Mesothelial cell of epicardium (in vitro differentiated cells): ENCODE results near the gene RLN3. TPM values are rescaled to one million over a fixed set of nuclear protein-coding genes. Genes with fewer than 3 reads are reported as not detected.
A peak's percentile ranks its signal among the peaks of the same experiment; 100 is the strongest.

Experiments
- DNase-seq, 2 experiments: peaks; one replicate each; pipeline ENCODE4 v3.0.0; 2021; ENCODE audit warnings: low spot score in 2 of 2; ENCODE audit not compliant: unreplicated experiment in 2 of 2
- H3K27ac Mint-ChIP-seq: 2 replicates; pipeline ENCODE4 v1.8.0; 2021; ENCODE audit warnings: mixed read lengths
- H3K27me3 Mint-ChIP-seq: 2 replicates; pipeline ENCODE4 v1.8.0; 2021; ENCODE audit warnings: low read depth, mixed read lengths
- H3K36me3 Mint-ChIP-seq: 2 replicates; pipeline ENCODE4 v1.8.0; 2021; ENCODE audit warnings: mixed read lengths
- H3K4me1 Mint-ChIP-seq: 2 replicates; pipeline ENCODE4 v1.8.0; 2021; ENCODE audit warnings: mixed read lengths
- H3K4me3 Mint-ChIP-seq: 2 replicates; pipeline ENCODE4 v1.8.0; 2021; ENCODE audit warnings: mild to moderate bottlenecking, moderate library complexity, mixed read lengths
- H3K9me3 Mint-ChIP-seq: 2 replicates; pipeline ENCODE4 v1.8.0; 2021; ENCODE audit warnings: mixed read lengths
- total RNA-seq: library from RNA; stranded (reverse); gene quantifications from 3 replicates; pipeline ENCODE4 v1.2.1, GENCODE V29; 2021
- TF ChIP-seq, protein P1 (sequence below): fragments of 200-600 bp; sonication (generic); IDR thresholded peaks from one replicate; pipeline ENCODE4 v1.5.0; 2021; ENCODE audit warnings: antibody characterized with exemption; ENCODE audit not compliant: unreplicated experiment

The RLN3 gene, protein sequence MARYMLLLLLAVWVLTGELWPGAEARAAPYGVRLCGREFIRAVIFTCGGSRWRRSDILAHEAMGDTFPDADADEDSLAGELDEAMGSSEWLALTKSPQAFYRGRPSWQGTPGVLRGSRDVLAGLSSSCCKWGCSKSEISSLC
- total RNA-seq, result not detected in 3 replicates

- TF ChIP-seq, protein P1, sequence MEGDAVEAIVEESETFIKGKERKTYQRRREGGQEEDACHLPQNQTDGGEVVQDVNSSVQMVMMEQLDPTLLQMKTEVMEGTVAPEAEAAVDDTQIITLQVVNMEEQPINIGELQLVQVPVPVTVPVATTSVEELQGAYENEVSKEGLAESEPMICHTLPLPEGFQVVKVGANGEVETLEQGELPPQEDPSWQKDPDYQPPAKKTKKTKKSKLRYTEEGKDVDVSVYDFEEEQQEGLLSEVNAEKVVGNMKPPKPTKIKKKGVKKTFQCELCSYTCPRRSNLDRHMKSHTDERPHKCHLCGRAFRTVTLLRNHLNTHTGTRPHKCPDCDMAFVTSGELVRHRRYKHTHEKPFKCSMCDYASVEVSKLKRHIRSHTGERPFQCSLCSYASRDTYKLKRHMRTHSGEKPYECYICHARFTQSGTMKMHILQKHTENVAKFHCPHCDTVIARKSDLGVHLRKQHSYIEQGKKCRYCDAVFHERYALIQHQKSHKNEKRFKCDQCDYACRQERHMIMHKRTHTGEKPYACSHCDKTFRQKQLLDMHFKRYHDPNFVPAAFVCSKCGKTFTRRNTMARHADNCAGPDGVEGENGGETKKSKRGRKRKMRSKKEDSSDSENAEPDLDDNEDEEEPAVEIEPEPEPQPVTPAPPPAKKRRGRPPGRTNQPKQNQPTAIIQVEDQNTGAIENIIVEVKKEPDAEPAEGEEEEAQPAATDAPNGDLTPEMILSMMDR, result no peak
- Mint-ChIP-seq H3K27ac (no peak within 1 kb of the TSS), H3K27me3 (peaks cover 16% of the 10 kb centered on the region), H3K36me3 (no peaks in the 10 kb centered on the region), H3K4me1 (peaks cover 4% of the 10 kb centered on the region), H3K4me3 (no peak within 1 kb of the TSS), H3K9me3 (no peaks in the 10 kb centered on the region)
- DNase-seq, result no peak
These were observed at the start of gene RLN3 for GRCh38 chr19:14027856-14028450. Gene RLN3 (plus strand): TSS chr19:14028148. CDS start chr19:14028205, 57 bp downstream.

DNA sequence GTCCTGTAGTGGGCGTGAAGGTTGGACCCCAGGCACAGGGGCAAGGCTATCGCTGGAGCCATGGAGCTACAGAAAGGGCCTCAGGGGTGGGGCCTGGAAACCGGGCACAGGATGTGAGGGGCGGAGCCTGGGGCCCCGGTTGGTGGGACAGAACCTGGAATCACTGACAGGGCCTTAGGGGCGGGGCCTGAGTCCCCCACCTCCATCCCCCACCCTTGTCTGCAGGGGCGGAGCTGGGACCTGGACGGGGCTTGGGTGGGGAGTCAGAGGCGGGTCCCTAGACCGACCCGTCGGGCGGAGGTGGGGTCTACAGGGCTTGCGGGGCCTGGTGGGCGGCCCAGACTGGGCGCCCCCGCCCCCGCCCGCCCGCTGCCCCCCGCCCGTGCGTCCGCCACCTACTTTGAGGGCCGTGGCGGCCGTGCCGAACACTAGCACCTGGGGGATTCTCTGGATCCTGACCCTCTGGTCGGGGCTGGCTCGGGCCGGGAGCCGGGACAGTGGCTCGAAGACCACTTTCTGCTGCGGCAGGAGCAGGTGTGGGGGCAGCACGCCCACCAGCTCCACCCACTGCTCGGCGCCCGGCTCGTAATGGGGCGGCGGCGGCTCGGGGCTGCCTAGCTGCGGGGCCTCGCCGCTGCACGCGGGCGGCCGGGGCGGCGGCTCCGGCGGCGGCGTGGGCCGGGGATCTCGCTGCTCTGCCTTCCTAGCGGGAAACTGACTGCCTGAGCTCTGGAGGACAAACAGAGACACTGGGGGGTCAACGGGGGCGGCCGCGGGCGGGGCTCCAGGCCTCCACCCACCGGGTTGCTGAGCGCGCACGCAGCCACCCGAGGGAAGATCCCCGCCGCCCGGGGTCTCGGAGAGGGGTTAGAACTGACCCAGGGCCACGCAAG is 49.4 kb upstream of the RLN3 start:
- Mint-ChIP-seq H3K4me3 (peak overlapping the region; percentile 57), H3K9me3 (no peaks in the 10 kb centered on the region), H3K27ac (peak overlapping the region; percentile 79), H3K27me3 (no peaks in the 10 kb centered on the region), H3K4me1 (peaks cover 19% of the 10 kb centered on the region), H3K36me3 (peaks cover 8% of the 10 kb centered on the region)
- TF ChIP-seq, protein P1, result no peak
- peak; percentile 80 to 91 for DNase-seq

- TF ChIP-seq, protein P1, result no peak
- no peaks in the 10 kb centered on the region for H3K9me3 Mint-ChIP-seq
- DNase-seq, result no peak
- H3K4me1 Mint-ChIP-seq, result peaks cover 16% of the 10 kb centered on the region
- peaks cover 4% of the 10 kb centered on the region for H3K36me3 Mint-ChIP-seq
- peak overlapping the region; percentile 55 for H3K4me3 Mint-ChIP-seq
- no peaks in the 10 kb centered on the region for H3K27me3 Mint-ChIP-seq
- peak overlapping the region; percentile 34 for H3K27ac Mint-ChIP-seq
These were observed 48.7 kb upstream of the RLN3 start for GRCh38 chr19:13979244-13979615.

GRCh38 chr19:13979686-13980085 is 48.3 kb upstream of the RLN3 start:
- Mint-ChIP-seq H3K9me3 (no peaks in the 10 kb centered on the region), H3K27me3 (no peaks in the 10 kb centered on the region), H3K4me1 (peaks cover 13% of the 10 kb centered on the region), H3K27ac (peak overlapping the region; percentile 64), H3K4me3 (peak overlapping the region; percentile 55), H3K36me3 (peaks cover 2% of the 10 kb centered on the region)
- DNase-seq, result no peak
- TF ChIP-seq, protein P1, result no peak

DNA sequence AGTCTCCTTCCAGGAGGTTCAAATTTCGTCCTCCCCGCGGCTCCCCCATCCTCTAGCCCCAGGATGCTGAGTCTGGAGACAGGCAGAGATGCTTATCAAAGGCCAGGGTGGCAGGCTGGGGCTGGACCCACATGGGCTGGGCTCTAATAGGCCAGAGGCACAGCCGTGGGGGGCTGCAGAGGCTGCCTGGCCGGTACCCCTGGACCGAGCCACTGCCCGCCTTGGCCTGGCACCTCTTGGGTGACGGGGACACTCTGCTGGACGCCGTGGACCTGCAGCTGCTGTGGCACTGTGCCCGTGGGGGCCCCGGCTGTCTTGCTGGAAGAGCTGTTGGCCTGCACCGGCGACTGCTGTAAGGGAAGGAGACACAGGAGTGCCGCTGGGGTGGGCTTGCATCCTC is 47.6 kb upstream of the RLN3 start:
- Mint-ChIP-seq H3K4me3 (no peak overlapping the region), H3K36me3 (peaks cover 2% of the 10 kb centered on the region), H3K4me1 (peaks cover 14% of the 10 kb centered on the region)

More for the DNA sequence above, 47.6 kb upstream of the RLN3 start:
- DNase-seq, result no peak
- Mint-ChIP-seq H3K27ac (no peak overlapping the region), H3K27me3 (no peaks in the 10 kb centered on the region), H3K9me3 (no peaks in the 10 kb centered on the region)
- TF ChIP-seq, protein P1, result no peak
